ENCODE data around the gene CSF2RB.

CSF2RB gene

GRCh38 chr22:36955691-36956090, 42.3 kb downstream of the CSF2RB start:
- no peak overlapping the region for H3K27ac ChIP-seq
- TF ChIP-seq ZFX (IDR thresholded peaks at IDR 0.05) (no peak), CTCF (conservative IDR thresholded peaks at IDR 0.05) (no peak)

GRCh38 chr22:36958366-36958765, 44.9 kb downstream of the CSF2RB start:
- H3K27ac ChIP-seq: no peak overlapping the region
- no peak for TF ChIP-seq CTCF (conservative IDR thresholded peaks at IDR 0.05)

GRCh38 chr22:36961626-36962025, 48.2 kb downstream of the CSF2RB start:
- TF ChIP-seq CTCF (conservative IDR thresholded peaks at IDR 0.05) (no peak), ZFX (IDR thresholded peaks at IDR 0.05) (no peak)

GRCh38 chr22:36963302-36963701, 49.9 kb downstream of the CSF2RB start:
- TF ChIP-seq CTCF (conservative IDR thresholded peaks at IDR 0.05) (no peak), ZFX (IDR thresholded peaks at IDR 0.05) (no peak)
- no peak overlapping the region for H3K27ac ChIP-seq

More at GRCh38 chr22:36961626-36962025, 48.2 kb downstream of the CSF2RB start:
- H3K27ac ChIP-seq: no peak overlapping the region

- no peak overlapping the region for H3K27ac ChIP-seq
- no peak for TF ChIP-seq ZFX (IDR thresholded peaks at IDR 0.05)
- TF ChIP-seq CTCF (conservative IDR thresholded peaks at IDR 0.05): no peak
These were observed 50.7 kb downstream of the CSF2RB start for GRCh38 chr22:36964106-36964505.

GRCh38 chr22:36965696-36966095, 52.3 kb downstream of the CSF2RB start:
- no peak overlapping the region for H3K27ac ChIP-seq
- TF ChIP-seq ZFX (IDR thresholded peaks at IDR 0.05) (no peak), CTCF (conservative IDR thresholded peaks at IDR 0.05) (no peak)

- no peak for TF ChIP-seq ZFX (IDR thresholded peaks at IDR 0.05)
- TF ChIP-seq CTCF (conservative IDR thresholded peaks at IDR 0.05): no peak
- H3K27ac ChIP-seq: no peak overlapping the region
These were observed 53.6 kb downstream of the CSF2RB start for GRCh38 chr22:36966851-36967540.
